ENCODE data around the gene COPE.
"Not testable (repeated sequence)": the region's sequence is repeated elsewhere in the genome, so short reads cannot be mapped to it uniquely, and the experiment has no call there.

COPE gene

GRCh38 chr19:18906605-18907519 is 12.3 kb downstream of the COPE start:
- DNase-seq: no peak

GRCh38 chr19:18905513-18906236 is 13.5 kb downstream of the COPE start:
- no peak for DNase-seq

- no peak for DNase-seq
Measured at GRCh38 chr19:18905058-18905456, 14.1 kb downstream of the COPE start.

GRCh38 chr19:18904334-18905057 is 14.7 kb downstream of the COPE start:
- DNase-seq: no peak

DNA sequence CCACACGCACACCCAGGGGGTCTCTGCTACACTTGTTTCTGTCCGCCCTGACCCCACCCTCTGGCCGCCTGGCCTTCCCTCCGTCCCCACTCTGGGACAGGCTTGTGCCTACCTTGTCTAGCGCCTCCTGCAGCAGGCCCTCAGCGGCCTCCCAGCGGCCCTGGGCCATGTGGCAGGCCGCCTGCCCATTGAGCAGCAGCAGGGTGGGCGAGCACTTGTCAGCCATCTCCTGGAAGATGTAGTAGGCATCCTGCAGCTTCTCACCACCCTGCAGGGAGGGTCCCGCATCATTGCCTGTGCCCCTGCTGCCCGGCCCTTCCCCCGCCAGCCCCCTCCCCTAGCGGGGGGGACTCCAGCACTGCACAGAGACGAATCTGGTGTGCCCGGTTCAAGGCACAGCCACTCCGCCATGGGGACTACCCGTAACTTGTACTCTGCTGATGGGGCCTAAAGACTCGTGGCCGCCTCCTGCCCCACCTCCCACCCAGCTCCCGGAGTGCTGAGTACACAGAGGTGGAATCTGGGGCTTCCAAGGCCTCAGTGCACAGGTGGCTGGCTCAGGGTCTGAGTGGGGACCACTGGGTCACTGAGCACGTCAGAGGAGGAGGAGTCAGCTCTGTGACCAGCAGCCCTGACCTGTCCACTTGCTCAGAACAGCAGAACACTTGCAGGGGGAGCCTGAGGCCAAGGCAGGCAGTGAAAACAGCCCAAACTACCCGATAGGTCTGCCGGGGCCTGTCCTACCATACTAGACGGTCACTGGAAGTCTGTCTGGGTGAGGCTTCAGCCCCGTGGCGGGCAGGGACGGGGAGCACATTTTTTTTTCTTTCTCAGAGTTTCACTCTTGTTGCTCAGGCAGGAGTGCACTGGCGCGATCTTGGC is 15.8 kb downstream of the COPE start:
- DNase-seq: no peak

GRCh38 chr19:18902519-18902918 is 16.7 kb downstream of the COPE start:
- DNase-seq: not testable (repeated sequence)

DNA sequence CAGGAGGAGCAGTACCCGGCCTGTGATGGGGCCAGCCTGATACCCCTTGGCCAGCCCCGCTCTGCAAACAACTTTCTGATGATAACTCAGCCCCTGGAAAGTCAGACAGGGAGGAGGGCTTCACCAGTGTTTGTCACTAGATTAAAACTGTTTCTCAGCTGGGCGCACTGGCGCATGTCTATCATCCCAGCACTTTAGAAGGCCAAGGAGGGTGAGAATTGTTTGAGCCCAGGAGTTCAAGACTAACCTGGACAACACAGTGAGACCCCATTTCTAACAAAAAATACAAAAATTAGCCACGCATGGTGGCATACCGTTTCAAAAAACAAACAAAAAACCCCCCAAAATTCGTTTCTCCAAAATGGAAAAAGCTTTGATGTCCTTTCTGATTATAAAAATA is 17.7 kb downstream of the COPE start:
- no peak for DNase-seq

- DNase-seq: no peak
Measured at GRCh38 chr19:18900700-18901481, 18.3 kb downstream of the COPE start.

DNA sequence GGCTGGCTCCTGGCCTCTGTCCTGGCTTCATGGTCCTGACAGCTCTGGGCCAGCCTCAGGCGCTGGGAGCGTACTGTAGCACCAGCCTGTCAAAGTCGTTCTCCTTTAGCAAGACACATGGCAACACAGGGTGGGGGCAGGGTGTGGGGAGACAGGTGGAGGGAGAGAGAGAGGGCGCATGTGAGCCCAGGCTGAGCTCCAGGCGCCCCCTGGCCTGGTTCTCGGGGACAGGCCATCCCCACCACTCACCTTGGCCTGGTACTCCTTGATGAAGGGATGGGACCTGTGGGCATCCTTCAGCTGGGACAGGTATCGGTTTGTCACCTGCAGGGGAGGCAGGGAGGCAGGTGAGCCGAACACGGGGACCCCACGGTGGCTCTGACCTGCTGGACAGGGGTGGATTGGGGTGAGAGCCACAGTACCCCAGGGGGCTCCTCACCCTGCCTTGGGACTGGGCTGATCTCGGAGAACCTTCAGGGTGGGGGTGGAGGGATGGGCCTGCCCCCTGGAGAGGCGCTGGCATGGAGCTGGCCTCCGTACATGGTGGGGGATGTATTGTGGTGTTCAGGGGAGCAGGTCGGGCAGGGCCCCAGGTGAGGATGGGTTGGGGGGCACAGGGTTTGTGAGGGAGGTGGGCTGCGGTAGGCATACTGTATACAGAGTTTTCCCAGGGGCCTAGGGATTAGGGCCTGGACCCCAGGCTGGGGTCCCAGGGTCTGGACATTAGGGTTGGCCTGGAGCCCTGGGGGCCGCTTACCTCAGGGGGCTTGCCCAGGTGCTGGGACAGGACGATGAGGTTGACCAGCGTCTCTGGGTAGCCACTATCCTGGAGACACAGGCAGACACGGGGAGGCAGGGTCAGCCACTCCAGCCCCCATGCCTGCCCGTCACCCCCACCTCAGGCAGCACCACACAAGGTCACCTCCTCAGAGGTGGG is 19.3 kb downstream of the COPE start:
- DNase-seq: no peak

- no peak for DNase-seq
Measured at GRCh38 chr19:18898607-18899408, 20.4 kb downstream of the COPE start.

GRCh38 chr19:18898081-18898606 is 21.0 kb downstream of the COPE start:
- no peak for DNase-seq

- no peak for DNase-seq
Measured at GRCh38 chr19:18897094-18898029, 21.8 kb downstream of the COPE start.

DNA sequence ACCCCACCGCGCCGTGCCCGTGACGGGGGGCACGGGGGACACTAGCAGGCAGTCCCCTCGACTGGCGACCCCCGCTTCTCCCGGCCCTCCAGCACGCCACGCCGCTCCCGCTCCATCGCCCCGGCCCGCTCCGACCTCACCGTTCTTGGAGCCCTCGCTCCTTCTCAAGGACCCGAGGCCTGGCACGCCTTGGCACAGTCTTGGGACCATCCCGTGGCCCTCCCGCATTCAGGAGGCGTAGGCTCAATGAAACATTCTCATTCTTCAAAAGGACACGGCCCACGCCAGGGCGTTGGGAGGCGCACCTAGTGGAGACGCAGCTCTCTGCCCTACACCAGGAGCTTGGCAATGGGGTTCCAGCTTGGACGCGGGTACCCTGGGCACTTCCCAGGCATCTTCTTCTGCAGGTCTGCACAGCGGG is 22.8 kb downstream of the COPE start:
- DNase-seq: no peak

DNA sequence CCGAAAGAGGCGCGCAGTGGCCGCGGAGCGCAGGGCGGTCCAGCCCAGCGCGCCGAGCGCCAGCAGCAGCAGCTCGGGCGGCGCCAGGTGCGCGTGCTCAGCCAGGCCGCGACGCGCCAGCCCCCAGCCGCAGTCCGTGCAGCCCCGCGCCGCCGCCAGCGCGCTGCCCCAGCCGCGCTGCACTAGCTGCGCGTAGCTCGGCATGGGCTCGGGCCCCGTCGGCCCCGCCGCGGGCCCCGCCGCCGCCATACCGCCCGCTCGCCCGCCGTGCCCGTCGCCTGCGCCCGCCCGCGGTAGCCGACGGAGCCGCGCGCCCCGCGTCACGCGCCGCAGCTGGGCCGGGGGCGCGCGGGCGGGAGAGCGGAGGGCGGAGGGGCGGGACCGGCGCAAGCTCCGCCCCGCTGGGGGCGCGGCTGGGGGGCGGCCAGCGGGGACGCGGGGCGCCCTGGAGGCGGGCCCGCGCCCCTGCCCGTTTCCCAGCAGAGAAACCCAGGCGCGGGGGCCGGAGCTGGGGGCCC is 23.3 kb downstream of the COPE start, which contains the start of gene CERS1:
Gene CERS1, minus strand, starts transcription at position 335 of the 518 bp plus-strand sequence. Its CDS starts 86 bp downstream, at position 249.
- no peak for DNase-seq

DNA sequence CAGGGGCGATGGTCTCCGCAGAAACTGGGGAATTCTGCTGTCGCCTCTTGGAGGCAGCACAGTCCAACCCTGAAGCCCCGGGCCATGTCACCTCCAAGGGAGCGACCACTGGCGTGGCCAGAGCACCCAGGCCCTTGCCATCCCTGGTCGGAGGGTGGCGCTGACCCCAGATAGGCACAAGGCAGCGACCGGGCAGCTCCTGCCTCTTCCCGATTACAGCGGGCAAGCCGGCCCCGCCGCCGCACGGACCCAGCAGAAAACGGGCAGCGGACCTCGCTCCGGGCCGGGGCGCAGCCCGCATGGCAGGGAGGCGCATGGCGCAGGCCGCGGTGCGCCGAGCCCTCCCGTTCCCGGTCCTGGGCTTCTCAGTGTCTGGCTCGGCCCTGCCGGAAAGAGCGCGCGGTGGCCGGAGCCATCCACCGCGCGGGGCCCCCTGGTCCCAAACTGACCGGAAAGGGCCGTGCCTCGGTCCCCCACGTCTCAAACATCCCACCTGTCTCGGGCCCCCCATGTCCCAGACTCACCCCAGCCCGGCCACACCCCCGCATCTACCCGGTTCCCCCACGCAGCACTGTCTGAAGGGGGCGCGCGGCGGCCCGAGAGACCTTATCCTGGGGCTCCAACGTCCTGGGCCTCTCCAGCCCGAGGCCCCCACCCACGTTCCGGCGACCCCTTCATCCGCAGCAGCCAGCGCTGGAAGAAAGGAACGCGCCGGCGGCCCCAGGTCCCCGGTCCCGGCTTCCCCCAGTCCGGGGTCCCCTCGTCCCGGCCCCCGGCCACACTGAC is 24.0 kb downstream of the COPE start:
- no peak for DNase-seq

GRCh38 chr19:18894254-18895037 is 24.7 kb downstream of the COPE start:
- DNase-seq: peak; percentile 31

Data from fibroblast of skin of right quadriceps (primary cell).